Urinary bladder (tissue), 4 donors: Measurements from ENCODE around the gene FRS3. TPM values are rescaled to one million over a fixed set of nuclear protein-coding genes. Genes with fewer than 3 reads are reported as not detected.

Experiments used
- DNase-seq: peaks from one replicate; pipeline ENCODE4 v3.0.0-alpha.2; 2015; ENCODE audit errors: extremely low spot score
- H3K27ac ChIP-seq: one replicate; pipeline ENCODE4 v1.5.1; 2013; ENCODE audit warnings: low read depth, mild to moderate bottlenecking, moderate library complexity
- H3K36me3 ChIP-seq: one replicate; pipeline ENCODE4 v1.6.1; 2013; ENCODE audit warnings: mild to moderate bottlenecking, moderate library complexity; ENCODE audit not compliant: insufficient read depth
- H3K4me1 ChIP-seq: one replicate; pipeline ENCODE4 v1.6.1; 2013; ENCODE audit warnings: mild to moderate bottlenecking, moderate library complexity; ENCODE audit not compliant: insufficient read depth
- H3K4me3 ChIP-seq: one replicate; pipeline ENCODE4 v1.5.1; 2013; ENCODE audit warnings: low read depth, low read length
- WGBS: extraction: QIAGEN DNeasy Blood & Tissue Kit; methylation state at CpG from one replicate; pipeline ENCODE4 v1.1.7; 2013; 5-methylcytosine and 5-hydroxymethylcytosine counted together
- polyA plus RNA-seq: library from polyadenylated mRNA; stranded (reverse); fragments of 200-250 nt; gene quantifications from one replicate; pipeline ENCODE4 v1.2.3, GENCODE V29; 2013
- total RNA-seq: library from RNA; depleted of rRNA; stranded (reverse); fragments of >200 nt; gene quantifications from one replicate; pipeline ENCODE4 v1.2.3, GENCODE V29; 2014
- donor health status: healthy with polysubstance abuse.
- donor health status: healthy.

Gene FRS3
- total and polyA plus RNA-seq, 2 donors = 1.9 to 7.4 TPM

GRCh38 chr6:41784581-41785171 lies 5.0 kb upstream of the FRS3 start:
- H3K4me1 ChIP-seq = no peaks in the 10 kb centered on the region
- H3K36me3 ChIP-seq = no peaks in the 10 kb centered on the region
- no peak for DNase-seq
- 72% methylated on average over 5 of the region's 5 CpGs for WGBS
- H3K27ac ChIP-seq = peak overlapping the region; percentile 45
- no peak overlapping the region for H3K4me3 ChIP-seq

- no peak for DNase-seq
- Histone ChIP-seq H3K36me3 (no peaks in the 10 kb centered on the region), H3K4me1 (no peaks in the 10 kb centered on the region), H3K27ac (no peak overlapping the region), H3K4me3 (no peak overlapping the region)
- 74% methylated on average over 6 of the region's 6 CpGs for WGBS
These were observed 3.5 kb upstream of the FRS3 start for GRCh38 chr6:41783106-41783780.

GRCh38 chr6:41781366-41781730 lies 1.6 kb upstream of the FRS3 start:
- H3K27ac ChIP-seq = no peak overlapping the region
- no peak for DNase-seq
- no peaks in the 10 kb centered on the region for H3K4me1 ChIP-seq
- H3K36me3 ChIP-seq = no peaks in the 10 kb centered on the region
- WGBS = 25% methylated on average over 3 of the region's 3 CpGs
- H3K4me3 ChIP-seq = no peak overlapping the region

DNA sequence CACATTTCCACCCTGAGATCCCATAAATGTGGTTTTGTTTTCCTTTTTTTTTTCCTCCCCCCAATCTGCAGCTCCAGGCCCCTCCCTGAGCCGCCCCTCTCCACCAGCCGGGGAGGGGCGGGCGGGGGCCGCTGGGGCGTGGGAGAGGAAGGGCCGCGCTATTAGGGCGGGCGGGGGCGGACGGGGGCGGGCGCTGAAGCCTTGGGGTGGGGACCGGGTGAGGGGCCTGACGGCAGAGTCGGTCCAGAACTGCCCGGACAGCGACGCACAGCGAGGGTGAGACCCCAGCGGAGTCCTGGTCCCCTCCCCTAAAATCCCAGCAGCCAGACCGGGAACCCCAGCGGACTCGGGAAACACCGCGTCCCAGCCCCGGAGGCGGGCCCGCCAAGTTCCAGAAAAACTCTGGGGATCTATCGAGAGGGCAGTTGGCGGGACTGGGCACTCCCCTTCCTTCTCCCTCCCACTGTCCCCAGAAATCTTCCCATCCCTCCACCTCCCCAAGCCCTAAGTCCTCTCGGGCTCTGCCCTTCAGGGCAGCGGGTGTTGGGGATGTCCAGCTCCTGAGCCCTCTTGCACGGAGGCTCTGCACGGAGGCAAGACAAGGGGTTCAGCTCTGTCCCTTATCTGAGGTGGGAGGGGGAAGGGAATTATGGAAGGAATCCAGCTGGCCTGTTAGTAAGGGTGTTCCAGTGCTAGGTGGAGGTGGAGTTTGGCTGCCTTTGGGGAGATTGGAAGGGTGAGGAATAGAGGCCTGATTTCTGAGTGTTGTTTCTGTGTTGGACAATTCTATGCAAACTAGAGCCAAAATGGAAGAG lies 1.1 kb upstream of the FRS3 start, which contains the start of gene PRICKLE4:
Gene PRICKLE4 (plus strand): TSS at position 232 of the 815 bp plus-strand sequence. CDS start 2,692 bp downstream, outside the sequence.
- no peaks in the 10 kb centered on the region for H3K4me1 ChIP-seq
- no peak for DNase-seq
- WGBS = under 1% methylated on average over 36 of the region's 36 CpGs
- H3K27ac ChIP-seq = peak within 1 kb of the TSS; percentile 65
- peak within 1 kb of the TSS; percentile 75 for H3K4me3 ChIP-seq
- H3K36me3 ChIP-seq = no peaks in the 10 kb centered on the region

DNA sequence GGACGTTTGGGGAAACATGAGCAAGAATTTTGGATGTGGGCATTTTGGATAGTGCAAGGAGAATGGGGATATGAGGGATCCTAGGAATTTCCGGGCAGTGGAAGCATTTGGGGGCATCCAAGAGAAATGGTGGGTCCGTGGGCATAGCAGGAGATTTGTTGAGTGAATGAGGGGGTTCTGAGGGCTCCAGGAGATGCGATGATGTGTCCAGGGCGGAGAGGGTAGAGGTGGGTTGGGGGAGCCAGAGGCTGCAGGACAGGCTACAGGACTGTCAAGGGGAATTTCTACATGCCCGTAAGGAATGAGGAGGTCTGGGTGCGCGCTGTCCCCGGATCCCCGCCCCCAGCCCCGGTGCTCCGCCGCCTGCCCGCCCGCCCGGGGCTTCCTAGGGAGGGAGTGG lies 364 bp downstream of the FRS3 start:
- no peak for DNase-seq
- Histone ChIP-seq H3K36me3 (no peaks in the 10 kb centered on the region), H3K4me1 (no peaks in the 10 kb centered on the region), H3K4me3 (peak overlapping the region; percentile 75), H3K27ac (no peak overlapping the region)
- WGBS = 2% methylated on average over 16 of the region's 16 CpGs

- 38% methylated on average over 6 of the region's 6 CpGs for WGBS
- Histone ChIP-seq H3K4me1 (no peaks in the 10 kb centered on the region), H3K36me3 (peaks cover 2% of the 10 kb centered on the region), H3K4me3 (peak overlapping the region; percentile 75), H3K27ac (no peak overlapping the region)
- DNase-seq = no peak
These were observed 805 bp downstream of the FRS3 start for GRCh38 chr6:41778895-41779294.

GRCh38 chr6:41777551-41778285 lies 2.0 kb downstream of the FRS3 start:
- H3K4me1 ChIP-seq = no peaks in the 10 kb centered on the region
- 88% methylated on average over 5 of the region's 5 CpGs for WGBS
- peaks cover 2% of the 10 kb centered on the region for H3K36me3 ChIP-seq
- H3K27ac ChIP-seq = no peak overlapping the region
- H3K4me3 ChIP-seq = no peak overlapping the region
- no peak for DNase-seq

GRCh38 chr6:41775293-41775882 lies 4.3 kb downstream of the FRS3 start:
- DNase-seq = no peak
- Histone ChIP-seq H3K36me3 (peaks cover 6% of the 10 kb centered on the region), H3K4me1 (no peaks in the 10 kb centered on the region), H3K4me3 (no peak overlapping the region), H3K27ac (no peak overlapping the region)
- 91% methylated on average over 13 of the region's 13 CpGs for WGBS

DNA sequence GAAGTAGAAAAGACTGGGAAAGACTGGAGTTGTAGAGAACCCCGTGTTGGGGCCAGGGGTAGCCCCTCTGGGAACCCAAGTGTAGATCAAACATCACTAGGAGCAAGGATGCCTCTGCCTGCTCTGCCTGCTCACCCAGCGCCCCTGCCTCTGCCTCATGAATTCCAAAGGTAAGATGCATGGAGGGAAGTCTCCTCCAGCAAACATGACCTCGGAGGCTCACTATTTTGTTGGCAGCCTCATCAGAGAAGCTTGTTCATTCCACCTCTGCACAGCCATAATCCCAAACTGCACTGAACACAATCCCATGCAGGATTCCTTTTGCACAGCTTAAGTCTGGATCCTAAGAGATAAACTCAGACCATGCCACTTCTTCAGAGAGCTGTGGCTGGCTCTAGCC lies 4.9 kb downstream of the FRS3 start:
- peaks cover 6% of the 10 kb centered on the region for H3K36me3 ChIP-seq
- no peak overlapping the region for H3K4me3 ChIP-seq

DNA sequence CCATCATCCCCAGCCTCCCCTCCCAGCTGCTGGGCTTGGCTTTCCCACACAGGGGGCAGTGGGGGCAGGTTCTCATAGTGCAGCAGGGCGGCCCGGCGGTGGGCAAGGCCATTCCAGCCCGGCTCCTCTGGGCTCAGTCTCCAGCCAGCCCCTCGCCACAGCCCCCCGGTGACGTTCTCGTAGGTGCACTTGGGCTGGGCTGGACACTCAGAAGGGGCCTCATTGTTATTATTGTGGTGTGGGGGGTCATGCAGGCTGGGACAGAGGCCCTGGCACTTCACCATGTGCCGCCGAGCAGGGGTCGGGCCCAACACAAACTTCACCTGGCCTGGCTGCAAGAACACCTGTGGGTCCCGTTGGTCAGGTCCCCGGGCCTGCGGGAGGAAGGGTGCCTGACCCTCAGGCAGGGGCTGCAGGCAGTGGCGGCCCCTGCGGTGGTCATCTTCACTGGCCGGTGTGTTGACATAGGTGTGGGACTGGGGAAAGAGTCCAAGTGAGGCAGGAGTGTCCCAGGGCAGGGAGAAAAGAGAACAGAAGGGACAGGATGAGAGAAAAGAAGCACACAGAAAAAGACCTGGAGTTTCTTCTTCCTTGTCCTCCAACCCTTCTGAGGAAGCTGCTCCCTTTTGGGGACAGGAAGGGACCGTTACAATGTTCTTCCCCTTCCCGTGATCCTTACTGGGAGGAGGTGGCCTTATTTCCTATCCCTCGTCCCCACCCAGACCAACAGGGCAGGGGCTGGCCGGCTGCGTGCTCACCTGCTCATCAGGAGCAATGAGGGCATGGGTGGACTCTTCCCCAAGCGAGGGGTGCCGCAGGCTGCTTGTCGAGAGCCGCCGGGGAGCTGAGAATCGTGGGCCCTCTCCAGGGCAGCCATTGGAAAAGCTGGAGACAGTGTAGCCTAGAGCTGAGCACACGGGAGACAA lies 8.4 kb downstream of the FRS3 start:
- DNase-seq = no peak
- no peak overlapping the region for H3K4me3 ChIP-seq
- H3K36me3 ChIP-seq = peaks cover 6% of the 10 kb centered on the region
- WGBS = 91% methylated on average over 29 of the region's 29 CpGs
- no peak overlapping the region for H3K27ac ChIP-seq
- H3K4me1 ChIP-seq = no peaks in the 10 kb centered on the region

More for the DNA sequence above, 4.9 kb downstream of the FRS3 start:
- WGBS = 84% methylated on average over 3 of the region's 3 CpGs
- H3K4me1 ChIP-seq = no peaks in the 10 kb centered on the region
- H3K27ac ChIP-seq = no peak overlapping the region
- DNase-seq = no peak

- Histone ChIP-seq H3K36me3 (peaks cover 6% of the 10 kb centered on the region), H3K4me1 (no peaks in the 10 kb centered on the region), H3K4me3 (no peak overlapping the region), H3K27ac (no peak overlapping the region)
- 94% methylated on average over 30 of the region's 30 CpGs for WGBS
- no peak for DNase-seq
These were observed 9.2 kb downstream of the FRS3 start for GRCh38 chr6:41770381-41771057.

DNA sequence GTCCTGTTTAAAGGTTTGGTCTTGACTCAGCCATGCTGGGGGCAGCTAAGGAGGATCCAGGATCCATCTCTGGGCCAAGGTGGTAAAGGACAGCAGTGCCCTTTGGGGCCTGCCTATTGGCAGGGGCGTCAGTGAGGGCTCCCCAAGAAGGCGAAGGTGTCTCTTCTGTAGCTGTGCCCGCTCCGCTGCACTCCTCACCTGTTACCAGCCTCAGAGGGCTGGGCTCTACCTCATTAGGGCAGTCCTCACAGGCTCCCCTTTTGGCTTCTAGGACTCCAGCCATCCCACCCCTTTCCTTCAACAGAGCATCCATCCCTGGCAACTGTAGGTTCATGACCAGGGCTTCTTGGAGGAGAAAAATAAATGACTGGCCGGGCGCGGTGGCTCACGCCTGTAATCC lies 10.3 kb downstream of the FRS3 start:
- 98% methylated on average over 8 of the region's 8 CpGs for WGBS
- H3K27ac ChIP-seq = no peak overlapping the region
- H3K4me3 ChIP-seq = no peak overlapping the region
- no peaks in the 10 kb centered on the region for H3K4me1 ChIP-seq
- H3K36me3 ChIP-seq = peaks cover 6% of the 10 kb centered on the region
- DNase-seq = no peak
